Fibroblast of lung (primary cell): ENCODE results near the gene MYO1E. TPM values are rescaled to one million over a fixed set of nuclear protein-coding genes. Genes with fewer than 3 reads are reported as not detected.
A peak's percentile ranks its signal among the peaks of the same experiment; 100 is the strongest.

Experiments used
- DNase-seq, 2 donors: peaks; one replicate each; pipeline versions ENCODE4 v3.0.0 to v3.0.0-alpha.2; 2010; ENCODE audit warnings: low read depth in 2 of 2
- H2AFZ ChIP-seq: 2 replicates; pipeline ENCODE4 v1.5.1; 2012; ENCODE audit warnings: low read length, control low read depth, inconsistent platforms
- H3K27ac ChIP-seq: 2 replicates; pipeline ENCODE4 v1.5.1; 2011; ENCODE audit warnings: low read length, control low read depth; ENCODE audit not compliant: insufficient read depth
- H3K27me3 ChIP-seq: 2 replicates; pipeline ENCODE4 v1.5.1; 2011; ENCODE audit warnings: mild to moderate bottlenecking, low read length; ENCODE audit not compliant: control insufficient read depth, insufficient read depth
- H3K36me3 ChIP-seq: 2 replicates; pipeline ENCODE4 v1.5.1; 2011; ENCODE audit warnings: low read length; ENCODE audit not compliant: control insufficient read depth, insufficient read depth
- H3K4me1 ChIP-seq: 2 replicates; pipeline ENCODE4 v1.5.1; 2011; ENCODE audit warnings: low read length; ENCODE audit not compliant: control insufficient read depth, insufficient read depth; ENCODE audit errors: extremely low read depth
- H3K4me2 ChIP-seq: 2 replicates; pipeline ENCODE4 v1.5.1; 2011; ENCODE audit warnings: low read length, control low read depth; ENCODE audit not compliant: insufficient read depth; ENCODE audit errors: extremely low read depth
- H3K4me3 ChIP-seq, 4 experiments: fragments of 200-600 bp in 1 of 4; sonication (generic) in 1 of 4; replicated peaks in 1 of 4; 2 replicates each; pipeline ENCODE4 v1.5.1; 2011 to 2016; ENCODE audit warnings: low read length in 4 of 4, low read depth in 3 of 4, mild to moderate bottlenecking in 3 of 4, control low read depth in 2 of 4, inconsistent platforms in 1 of 4, mixed read lengths in 1 of 4; ENCODE audit not compliant: insufficient read depth in 1 of 4; ENCODE audit errors: control extremely low read depth in 1 of 4
- H3K79me2 ChIP-seq: 2 replicates; pipeline ENCODE4 v1.5.1; 2012; ENCODE audit warnings: mild to moderate bottlenecking, low read length, inconsistent platforms; ENCODE audit not compliant: control insufficient read depth, insufficient read depth
- H3K9ac ChIP-seq: 2 replicates; pipeline ENCODE4 v1.5.1; 2011; ENCODE audit warnings: mild to moderate bottlenecking, low read length, control low read depth; ENCODE audit not compliant: insufficient read depth
- H3K9me3 ChIP-seq: 2 replicates; pipeline ENCODE4 v1.5.1; 2012; ENCODE audit warnings: low read depth, low read length; ENCODE audit not compliant: control insufficient read depth, insufficient read depth
- H4K20me1 ChIP-seq: 2 replicates; pipeline ENCODE4 v1.5.1; 2011; ENCODE audit warnings: low read length; ENCODE audit not compliant: control insufficient read depth, insufficient read depth; ENCODE audit errors: extremely low read depth
- CTCF ChIP-seq, 2 donors: IDR thresholded peaks in 1 of 2; conservative IDR thresholded peaks in 1 of 2; 1 replicate in 1 of 2; 2 replicates in 1 of 2; pipeline ENCODE4 v1.5.1; 2011 to 2012; ENCODE audit warnings: low read length in 2 of 2, control low read depth in 1 of 2, inconsistent platforms in 1 of 2, low read depth in 1 of 2, mild to moderate bottlenecking in 1 of 2
- EZH2 ChIP-seq: IDR thresholded peaks from 2 replicates; pipeline ENCODE4 v1.5.1; 2012; ENCODE audit warnings: low read length, control low read depth, mild to moderate bottlenecking; ENCODE audit errors: missing control alignments
- polyA plus RNA-seq, 2 donors: library from polyadenylated mRNA; depleted of rRNA in 1 of 2; stranded (reverse) in 1 of 2; unstranded in 1 of 2; fragments of >200 nt; gene quantifications; 2 replicates each; pipeline ENCODE4 v1.2.1, GENCODE V29; 2011 to 2012; ENCODE audit warnings: missing spikeins in 1 of 2
- total RNA-seq: library from RNA; depleted of rRNA; stranded (reverse); fragments of >200 nt; gene quantifications from 2 replicates; pipeline ENCODE4 v1.2.1, GENCODE V29; 2014

MYO1E gene
- total and polyA plus RNA-seq, 2 donors (not counting 1 experiment from before 2014, with no cell fraction given): 27.6 to 84.0 TPM

GRCh38 chr15:59105854-59106253, 266.8 kb downstream of the MYO1E start:
- peaks cover 7% of the 10 kb centered on the region for H3K36me3 ChIP-seq
- H3K27me3 ChIP-seq: no peaks in the 10 kb centered on the region
- no peak for DNase-seq
- H4K20me1 ChIP-seq: no peaks in the 10 kb centered on the region
- no peaks in the 10 kb centered on the region for H3K4me1 ChIP-seq
- peak overlapping the region; percentile 86 for H3K27ac ChIP-seq
- H3K4me2 ChIP-seq: peak overlapping the region; percentile 86
- peak overlapping the region; percentile 82 to 97 (median 87) for H3K4me3 ChIP-seq
- no peaks in the 10 kb centered on the region for H3K9me3 ChIP-seq
- H3K79me2 ChIP-seq: peaks cover 28% of the 10 kb centered on the region
- TF ChIP-seq CTCF (conservative IDR thresholded peaks at IDR 0.05 in 1 of 2, IDR thresholded peaks at IDR 0.05 in 1 of 2; ENCODE audit: low read depth in 1 of 2, low read length in 2 of 2) (peak in 1 of 2 donors; percentile 22), EZH2 (no peak)
- peak overlapping the region; percentile 68 for H3K9ac ChIP-seq
- H2AFZ ChIP-seq: peak overlapping the region; percentile 56

DNA sequence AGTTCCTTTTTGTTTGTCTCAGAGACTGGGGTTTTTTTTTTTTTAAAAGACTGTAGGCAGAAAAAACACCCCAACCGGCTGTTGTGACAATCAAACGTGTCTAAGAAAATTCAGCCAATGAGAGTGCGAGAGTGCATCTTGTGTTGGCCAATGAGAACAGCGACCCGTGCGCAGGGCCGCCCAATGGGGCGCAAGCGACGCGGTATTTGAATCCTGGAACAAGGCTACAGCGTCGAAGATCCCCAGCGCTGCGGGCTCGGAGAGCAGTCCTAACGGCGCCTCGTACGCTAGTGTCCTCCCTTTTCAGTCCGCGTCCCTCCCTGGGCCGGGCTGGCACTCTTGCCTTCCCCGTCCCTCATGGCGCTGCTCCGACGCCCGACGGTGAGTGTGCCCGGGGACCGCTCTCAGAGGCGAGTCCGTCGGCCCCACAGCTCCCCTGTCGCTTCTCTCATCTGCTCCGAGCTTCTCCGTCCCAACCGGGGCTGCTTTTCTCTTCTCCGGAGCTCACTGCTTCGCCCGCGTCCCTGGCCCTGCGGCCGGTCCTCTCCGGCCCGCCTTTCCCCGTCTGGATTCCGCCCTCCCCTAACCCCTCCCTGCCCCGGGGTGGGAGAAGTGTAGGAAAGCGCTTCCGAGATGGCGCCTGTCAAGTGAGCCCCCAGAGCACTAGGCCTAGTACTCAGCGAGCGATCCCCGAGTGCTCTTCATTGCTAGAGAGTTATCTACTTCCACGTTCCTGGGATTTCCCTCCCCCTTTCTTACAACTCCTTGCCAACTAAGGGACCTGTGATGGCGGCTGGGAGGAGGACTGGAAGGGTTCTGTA, 267.5 kb downstream of the MYO1E start, which contains the start of gene CCNB2:
Gene CCNB2, plus strand, starts transcription at position 235 of the 821 bp plus-strand sequence. Its CDS starts 123 bp downstream, at position 358.
- H3K4me3 ChIP-seq: peak within 1 kb of the TSS; percentile 82 to 97 (median 87)
- H3K27me3 ChIP-seq: no peaks in the 10 kb centered on the region
- peak within 1 kb of the TSS; percentile 68 for H3K9ac ChIP-seq
- peak within 1 kb of the TSS; percentile 82 for H2AFZ ChIP-seq
- peaks cover 26% of the 10 kb centered on the region for H3K79me2 ChIP-seq
- H3K27ac ChIP-seq: peak within 1 kb of the TSS; percentile 86
- H3K9me3 ChIP-seq: no peaks in the 10 kb centered on the region
- TF ChIP-seq CTCF (conservative IDR thresholded peaks at IDR 0.05 in 1 of 2, IDR thresholded peaks at IDR 0.05 in 1 of 2; ENCODE audit: low read depth in 1 of 2, low read length in 2 of 2) (no peak), EZH2 (no peak)
- peaks cover 7% of the 10 kb centered on the region for H3K36me3 ChIP-seq
- DNase-seq: peak; percentile 92 to 95
- H3K4me1 ChIP-seq: no peaks in the 10 kb centered on the region
- H3K4me2 ChIP-seq: peak within 1 kb of the TSS; percentile 92
- no peaks in the 10 kb centered on the region for H4K20me1 ChIP-seq

GRCh38 chr15:59104602-59104911, 268.1 kb downstream of the MYO1E start:
- Histone ChIP-seq H4K20me1 (no peaks in the 10 kb centered on the region), H3K4me3 (peak overlapping the region; percentile 56 to 88 (median 84)), H3K9ac (peak overlapping the region; percentile 32), H3K4me1 (no peaks in the 10 kb centered on the region), H3K4me2 (peak overlapping the region; percentile 92), H3K36me3 (peaks cover 7% of the 10 kb centered on the region), H3K79me2 (peaks cover 26% of the 10 kb centered on the region), H3K9me3 (no peaks in the 10 kb centered on the region), H2AFZ (peak overlapping the region; percentile 82), H3K27ac (peak overlapping the region; percentile 86), H3K27me3 (no peaks in the 10 kb centered on the region)
- TF ChIP-seq EZH2 (no peak), CTCF (conservative IDR thresholded peaks at IDR 0.05 in 1 of 2, IDR thresholded peaks at IDR 0.05 in 1 of 2; ENCODE audit: low read depth in 1 of 2, low read length in 2 of 2) (no peak)
- no peak for DNase-seq
